Endothelial cell of umbilical vein (primary cell): ENCODE results near the gene DNASE2. TPM values are rescaled to one million over a fixed set of nuclear protein-coding genes. Genes with fewer than 3 reads are reported as not detected.

Experiments used
- BruUV-seq: library from RNA; stranded (reverse); fragments of 400-500 nt; replicated peaks from 2 replicates; lab custom pipeline; 2021; lab: Mats Ljungman, UMichigan
- CTCF ChIA-PET: fragments of 300-600, 350-600 bp; sonication (Branson Sonifier 250); formaldehyde crosslinking; loops from one replicate; lab custom pipeline; 2021; ENCODE audit warnings: antibody characterized with exemption, inconsistent platforms; lab: Charles Lee
- POLR2A ChIA-PET: fragments of 300-600, 350-600 bp; sonication (Branson Sonifier 250); formaldehyde crosslinking; loops from one replicate; lab custom pipeline; 2021; ENCODE audit warnings: antibody characterized with exemption, inconsistent platforms; lab: Charles Lee
- DNase-seq: peaks from one replicate; pipeline ENCODE4 v3.0.0-alpha.2; 2011; ENCODE audit warnings: low read depth, low spot score
- FAIRE-seq: peaks from 2 replicates; lab custom pipeline; 2011; peaks lifted over from hg19 to GRCh38; lab: Jason Lieb, UNC
- H2AFZ ChIP-seq: 2 replicates; pipeline ENCODE4 v1.6.0; 2012; ENCODE audit warnings: low read depth, low read length, control low read depth, inconsistent platforms
- H3K27ac ChIP-seq: 2 replicates; pipeline ENCODE4 v1.5.1; 2011; ENCODE audit warnings: low read depth, mild to moderate bottlenecking, control low read depth, low read length, moderate library complexity; ENCODE audit not compliant: insufficient read depth
- H3K27me3 ChIP-seq, 2 experiments: 2 replicates each; pipeline versions ENCODE4 v1.6.0 to v1.6.1; 2011; ENCODE audit warnings: low read length in 2 of 2, mixed read lengths in 1 of 2; ENCODE audit not compliant: control insufficient read depth in 2 of 2, insufficient read depth in 2 of 2
- H3K36me3 ChIP-seq, 2 experiments: 2 replicates in 1 of 2; 3 replicates in 1 of 2; pipeline ENCODE4 v1.5.1; 2011; ENCODE audit warnings: low read length in 2 of 2, mild to moderate bottlenecking in 1 of 2, moderate library complexity in 1 of 2; ENCODE audit not compliant: control insufficient read depth in 2 of 2, insufficient read depth in 2 of 2; ENCODE audit errors: extremely low read depth in 1 of 2
- H3K4me1 ChIP-seq: 3 replicates; pipeline ENCODE4 v1.5.1; 2011; ENCODE audit warnings: mild to moderate bottlenecking, low read length; ENCODE audit not compliant: control insufficient read depth, insufficient read depth; ENCODE audit errors: extremely low read depth
- H3K4me2 ChIP-seq: 2 replicates; pipeline ENCODE4 v1.6.1; 2011; ENCODE audit warnings: low read length, control low read depth, mixed read lengths; ENCODE audit not compliant: insufficient read depth
- H3K4me3 ChIP-seq, 3 experiments: fragments of 200-600 bp in 1 of 3; sonication (generic), shearing (Covaris generic) in 1 of 3; replicated peaks in 1 of 3; 2 replicates each; pipeline ENCODE4 v1.5.1; 2011 to 2016; ENCODE audit warnings: control low read depth in 3 of 3, low read length in 3 of 3, mild to moderate bottlenecking in 2 of 3, inconsistent platforms in 1 of 3, low read depth in 1 of 3, moderate library complexity in 1 of 3; ENCODE audit not compliant: insufficient read depth in 1 of 3
- H3K79me2 ChIP-seq: 2 replicates; pipeline ENCODE4 v1.6.0; 2012; ENCODE audit warnings: low read length, inconsistent platforms; ENCODE audit not compliant: control insufficient read depth, insufficient read depth
- H3K9ac ChIP-seq: replicated peaks from 2 replicates; pipeline ENCODE3; 2011; ENCODE audit warnings: low read length, control low read depth; ENCODE audit not compliant: insufficient read depth; ENCODE audit errors: extremely low read depth
- H3K9me1 ChIP-seq: replicated peaks from 3 replicates; pipeline ENCODE4 v1.6.0; 2011; ENCODE audit warnings: mild to moderate bottlenecking, low read length; ENCODE audit not compliant: control insufficient read depth, insufficient read depth; ENCODE audit errors: extremely low read depth
- H3K9me3 ChIP-seq: replicated peaks from 2 replicates; pipeline ENCODE4 v1.5.1; 2012; ENCODE audit warnings: low read length, inconsistent platforms; ENCODE audit not compliant: control insufficient read depth, insufficient read depth
- H4K20me1 ChIP-seq: replicated peaks from 2 replicates; pipeline ENCODE3; 2011; ENCODE audit warnings: mild to moderate bottlenecking, low read length; ENCODE audit not compliant: control insufficient read depth, insufficient read depth; ENCODE audit errors: extremely low read depth
- EZH2 ChIP-seq: IDR thresholded peaks from 2 replicates; pipeline ENCODE4 v1.6.1; 2012; ENCODE audit warnings: borderline replicate concordance, low read depth, mild to moderate bottlenecking, moderate library complexity, low read length, inconsistent platforms; ENCODE audit not compliant: severe bottlenecking
- FOS ChIP-seq: IDR thresholded peaks from 2 replicates; pipeline ENCODE4 v1.6.1; 2011; ENCODE audit warnings: mild to moderate bottlenecking, low read length, moderate library complexity, borderline replicate concordance; ENCODE audit not compliant: insufficient read depth
- GATA2 ChIP-seq: IDR thresholded peaks from 2 replicates; pipeline ENCODE4 v1.7.0; 2011; ENCODE audit warnings: low read depth, mild to moderate bottlenecking, moderate library complexity, mixed read lengths, low read length; ENCODE audit not compliant: insufficient read length, insufficient read depth
- JUN ChIP-seq: IDR thresholded peaks from 2 replicates; pipeline ENCODE4 v1.6.1; 2011; ENCODE audit warnings: borderline replicate concordance, low read depth; ENCODE audit not compliant: insufficient read length, insufficient read depth
- MAX ChIP-seq: IDR thresholded peaks from 2 replicates; pipeline ENCODE4 v1.6.1; 2011; ENCODE audit not compliant: insufficient read depth, insufficient read length
- MYC ChIP-seq: IDR thresholded peaks from one replicate; pipeline ENCODE4 v1.6.1; 2011; ENCODE audit warnings: mild to moderate bottlenecking, low read depth, low read length
- POLR2A ChIP-seq: IDR thresholded peaks from 2 replicates; pipeline ENCODE4 v1.6.1; 2012; ENCODE audit warnings: low read depth, mild to moderate bottlenecking, control low read depth, low read length
- POLR2AphosphoS5 ChIP-seq: IDR thresholded peaks from 2 replicates; pipeline ENCODE4 v1.6.1; 2012; ENCODE audit warnings: low read depth, mild to moderate bottlenecking, control low read depth, low read length, moderate library complexity; ENCODE audit not compliant: insufficient read depth
- dilution Hi-C: fragments of 300-500 bp; cut with MboI; formaldehyde crosslinking; loops from one replicate; pipeline ENCODE4 v1.15.0; 2019; ENCODE audit warnings: low sequenced_read_pairs; ENCODE audit not compliant: extremely low pct_ligation_motif_present
- intact Hi-C: fragments of 100-400 bp; cut with micrococcal nuclease; formaldehyde crosslinking; loops from one replicate; pipeline ENCODE4 v1.10.0; 2022
- polyA plus RNA-seq, 4 experiments: library from polyadenylated mRNA; depleted of rRNA in 3 of 4; stranded (reverse) in 3 of 4; unstranded in 1 of 4; fragments of >200 nt; gene quantifications; 2 replicates each; pipeline versions ENCODE4 v1.2.1 to v1.2.3, GENCODE V29; 2011 to 2012; ENCODE audit warnings: missing spikeins in 1 of 4
- total RNA-seq: library from RNA; stranded (reverse); gene quantifications from 2 replicates; pipeline ENCODE4 v1.2.3, GENCODE V29; 2021
- TF ChIP-seq, protein P1 (sequence below), 2 donors: IDR thresholded peaks; 1 replicate in 1 of 2; 2 replicates in 1 of 2; pipeline ENCODE4 v1.5.1; 2011; ENCODE audit warnings: low read length in 2 of 2, mild to moderate bottlenecking in 2 of 2, moderate library complexity in 2 of 2, control low read depth in 1 of 2, inconsistent platforms in 1 of 2, low read depth in 1 of 2; ENCODE audit not compliant: insufficient read depth in 1 of 2; ENCODE audit errors: extremely low read depth in 1 of 2

DNASE2 gene
- total and polyA plus RNA-seq, 2 donors (not counting 3 experiments of a cell fraction or from before 2014, with no cell fraction given) = 31.3 to 51.9 TPM

DNA sequence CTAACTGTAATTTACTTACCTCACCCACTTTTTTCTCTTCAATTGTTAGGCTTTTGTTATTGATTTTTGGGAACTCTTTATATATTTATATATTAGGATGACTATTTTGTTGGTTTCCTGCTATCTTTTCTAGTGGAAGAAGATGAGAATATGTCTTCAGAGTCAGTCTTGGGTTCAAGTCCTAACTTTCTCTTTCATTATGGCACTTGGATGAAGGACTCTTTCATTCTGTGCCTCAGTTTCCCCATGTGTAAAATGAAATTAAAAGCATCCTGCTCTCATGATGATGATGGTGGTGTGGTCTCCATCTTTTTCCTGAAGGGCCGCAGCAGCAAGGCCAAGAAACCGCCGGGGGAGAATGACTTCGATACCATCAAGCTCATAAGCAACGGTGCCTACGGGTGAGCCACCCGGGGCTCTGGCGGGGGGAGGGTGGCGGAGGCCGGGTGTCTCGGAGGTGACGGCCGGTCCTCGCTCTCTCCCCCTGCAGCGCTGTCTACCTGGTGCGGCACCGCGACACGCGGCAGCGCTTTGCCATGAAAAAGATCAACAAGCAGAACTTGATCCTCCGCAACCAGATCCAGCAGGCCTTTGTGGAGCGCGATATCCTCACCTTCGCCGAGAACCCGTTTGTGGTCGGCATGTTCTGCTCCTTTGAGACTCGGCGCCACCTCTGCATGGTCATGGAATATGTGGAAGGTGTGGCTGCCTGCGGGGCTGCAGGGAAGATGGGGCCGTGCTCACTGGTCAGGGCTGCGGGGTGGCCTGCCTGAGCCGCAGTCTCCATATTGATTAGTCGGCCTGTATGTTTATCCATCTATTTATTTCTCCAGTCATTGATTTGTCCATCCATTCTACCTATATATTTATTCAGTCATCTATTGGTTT lies 23.0 kb downstream of the DNASE2 start:
- Histone ChIP-seq H3K9me1 (no peaks in the 10 kb centered on the region), H4K20me1 (no peaks in the 10 kb centered on the region), H2AFZ (no peak overlapping the region), H3K4me2 (no peak overlapping the region), H3K4me3 (no peak overlapping the region), H3K36me3 (no peaks in the 10 kb centered on the region), H3K79me2 (no peaks in the 10 kb centered on the region), H3K9ac (no peak overlapping the region), H3K27ac (no peak overlapping the region), H3K27me3 (peaks cover 0 to 1% of the 10 kb centered on the region in 2 experiments), H3K4me1 (no peaks in the 10 kb centered on the region), H3K9me3 (no peaks in the 10 kb centered on the region)
- intact Hi-C loops (no loop called here), dilution Hi-C loops (no loop called here)
- DNase-seq (no peak), FAIRE-seq (no peak)
- BruUV-seq = no TSS peak
- ChIA-PET POLR2A (interaction anchor here (0.6 kb wide), 1 partner anchor 64 kb away, joined by 3 read pairs; no protein-coding TSS in a partner anchor), CTCF (interaction anchor here (0.6 to 1.6 kb wide), 3 partner anchors 10 to 235 kb away, joined by 3 to 6 read pairs (median 3); no protein-coding TSS in a partner anchor)
- TF ChIP-seq POLR2A (no peak), POLR2AphosphoS5 (no peak), EZH2 (no peak), FOS (no peak), GATA2 (no peak), MYC (no peak), MAX (no peak), JUN (no peak)
- TF ChIP-seq, protein P1, sequence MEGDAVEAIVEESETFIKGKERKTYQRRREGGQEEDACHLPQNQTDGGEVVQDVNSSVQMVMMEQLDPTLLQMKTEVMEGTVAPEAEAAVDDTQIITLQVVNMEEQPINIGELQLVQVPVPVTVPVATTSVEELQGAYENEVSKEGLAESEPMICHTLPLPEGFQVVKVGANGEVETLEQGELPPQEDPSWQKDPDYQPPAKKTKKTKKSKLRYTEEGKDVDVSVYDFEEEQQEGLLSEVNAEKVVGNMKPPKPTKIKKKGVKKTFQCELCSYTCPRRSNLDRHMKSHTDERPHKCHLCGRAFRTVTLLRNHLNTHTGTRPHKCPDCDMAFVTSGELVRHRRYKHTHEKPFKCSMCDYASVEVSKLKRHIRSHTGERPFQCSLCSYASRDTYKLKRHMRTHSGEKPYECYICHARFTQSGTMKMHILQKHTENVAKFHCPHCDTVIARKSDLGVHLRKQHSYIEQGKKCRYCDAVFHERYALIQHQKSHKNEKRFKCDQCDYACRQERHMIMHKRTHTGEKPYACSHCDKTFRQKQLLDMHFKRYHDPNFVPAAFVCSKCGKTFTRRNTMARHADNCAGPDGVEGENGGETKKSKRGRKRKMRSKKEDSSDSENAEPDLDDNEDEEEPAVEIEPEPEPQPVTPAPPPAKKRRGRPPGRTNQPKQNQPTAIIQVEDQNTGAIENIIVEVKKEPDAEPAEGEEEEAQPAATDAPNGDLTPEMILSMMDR (IDR thresholded peaks at IDR 0.05; ENCODE audit: extremely low read depth in 1 of 2, insufficient read depth in 1 of 2, low read depth in 1 of 2, low read length in 2 of 2) = no peak
